AG10803 (cell line): Measurements from ENCODE around the gene STOX1.
"Not testable (repeated sequence)": the region's sequence is repeated elsewhere in the genome, so short reads cannot be mapped to it uniquely, and the experiment has no call there.

Source experiments
- DNase-seq: peaks from one replicate; pipeline ENCODE4 v3.0.0; 2010; ENCODE audit warnings: low read depth
- H3K4me3 ChIP-seq: 2 replicates; pipeline ENCODE4 v1.5.1; 2011; ENCODE audit warnings: mild to moderate bottlenecking, low read length, control low read depth
- CTCF ChIP-seq: conservative IDR thresholded peaks from 2 replicates; pipeline ENCODE4 v1.5.1; 2011; ENCODE audit warnings: mild to moderate bottlenecking, low read length, control low read depth, inconsistent platforms

STOX1 gene

GRCh38 chr10:68831961-68832455 is 4.7 kb downstream of the STOX1 start:
- H3K4me3 ChIP-seq: no peak overlapping the region
- no peak for TF ChIP-seq CTCF
- no peak for DNase-seq

GRCh38 chr10:68832601-68833000 is 5.3 kb downstream of the STOX1 start:
- no peak for TF ChIP-seq CTCF
- H3K4me3 ChIP-seq: no peak overlapping the region
- no peak for DNase-seq

- no peak for TF ChIP-seq CTCF
- no peak for DNase-seq
- H3K4me3 ChIP-seq: no peak overlapping the region
Observed at GRCh38 chr10:68837626-68838322, 10.4 kb downstream of the STOX1 start.

- DNase-seq, H3K4me3 ChIP-seq: not testable (repeated sequence)
Observed at GRCh38 chr10:68840650-68841049, 13.3 kb downstream of the STOX1 start.

GRCh38 chr10:68848281-68848680 is 20.9 kb downstream of the STOX1 start:
- no peak for TF ChIP-seq CTCF
- no peak for DNase-seq
- no peak overlapping the region for H3K4me3 ChIP-seq

- no peak for DNase-seq
- H3K4me3 ChIP-seq: no peak overlapping the region
- no peak for TF ChIP-seq CTCF
Observed at GRCh38 chr10:68848806-68849205, 21.5 kb downstream of the STOX1 start.

- TF ChIP-seq CTCF: no peak
- no peak overlapping the region for H3K4me3 ChIP-seq
- no peak for DNase-seq
Observed at GRCh38 chr10:68856352-68856751, 29.0 kb downstream of the STOX1 start.
